ENCODE measurements around the gene PTPRT. TPM values are rescaled to one million over a fixed set of nuclear protein-coding genes. Genes with fewer than 3 reads are reported as not detected.

Gene PTPRT
- total and polyA plus RNA-seq, 2 of the 13 experiments (the other 11 are each of a cell fraction or from before 2014, with no cell fraction given): under 0.01 to 0.09 TPM

GRCh38 chr20:42559665-42560064, 630.0 kb downstream of the PTPRT start:
- Histone ChIP-seq H3K9ac (ENCODE audit: insufficient read depth, low read depth, low read length) (no peak overlapping the region), H3K4me2 (ENCODE audit: low read depth, low read length) (no peak overlapping the region), H3K27ac (ENCODE audit: extremely low read length, insufficient read depth, low read length) (no peak overlapping the region), H2AFZ (ENCODE audit: low read length) (no peak overlapping the region), H3K9me3 (ENCODE audit: low read length) (no peaks in the 10 kb centered on the region), H3K36me3 (replicated peaks in 1 of 2; ENCODE audit: control insufficient read depth in 1 of 2, insufficient read depth in 2 of 2, low read length in 2 of 2) (no peaks in the 10 kb centered on the region), H3K27me3 (ENCODE audit: control insufficient read depth in 1 of 2, insufficient read depth in 2 of 2, low read length in 2 of 2) (no peaks in the 10 kb centered on the region), H3K79me2 (ENCODE audit: insufficient read depth, low read length) (no peaks in the 10 kb centered on the region), H3K4me3 (replicated peaks in 1 of 3; ENCODE audit: insufficient read depth in 1 of 3, low read depth in 2 of 3, low read length in 3 of 3) (no peak overlapping the region), H4K20me1 (ENCODE audit: insufficient read depth, low read length) (no peaks in the 10 kb centered on the region), H3K4me1 (ENCODE audit: insufficient read depth, low read length) (no peaks in the 10 kb centered on the region)
- under 1% methylated on average over 4 of the region's 4 CpGs for whole genome bisulfite sequencing (ENCODE audit: low lambda C conversion rate)
- ChIA-PET POLR2A (no interaction called here), CTCF (ENCODE audit: low intra/inter-chr PET ratio, low total read pairs) (no interaction called here)
- no TSS peak for BruUV-seq (replicated peaks)
- DNase-seq (ENCODE audit: low spot score): no peak
- FAIRE-seq: no peak
- in situ Hi-C loops (cut with HindIII; ENCODE audit: extremely low pct_ligation_motif_present, low pct_unique_long_range_greater_than_20kb): no loop called here
- intact Hi-C loops (cut with micrococcal nuclease; ENCODE audit: unreplicated experiment): no loop called here
- no peak for ATAC-seq
- TF ChIP-seq MLX (CRISPR knock-in tag; IDR thresholded peaks at IDR 0.05): no peak
- TF ChIP-seq CCDC6 (CRISPR knock-in tag; IDR thresholded peaks at IDR 0.05): no peak
- no peak for TF ChIP-seq CHD2 (IDR thresholded peaks at IDR 0.05; ENCODE audit: low read depth, low read length)
- TF ChIP-seq, protein P1, sequence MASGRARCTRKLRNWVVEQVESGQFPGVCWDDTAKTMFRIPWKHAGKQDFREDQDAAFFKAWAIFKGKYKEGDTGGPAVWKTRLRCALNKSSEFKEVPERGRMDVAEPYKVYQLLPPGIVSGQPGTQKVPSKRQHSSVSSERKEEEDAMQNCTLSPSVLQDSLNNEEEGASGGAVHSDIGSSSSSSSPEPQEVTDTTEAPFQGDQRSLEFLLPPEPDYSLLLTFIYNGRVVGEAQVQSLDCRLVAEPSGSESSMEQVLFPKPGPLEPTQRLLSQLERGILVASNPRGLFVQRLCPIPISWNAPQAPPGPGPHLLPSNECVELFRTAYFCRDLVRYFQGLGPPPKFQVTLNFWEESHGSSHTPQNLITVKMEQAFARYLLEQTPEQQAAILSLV (CRISPR knock-in tag; IDR thresholded peaks at IDR 0.05; ENCODE audit: borderline replicate concordance): no peak
- no peak for TF ChIP-seq TBP (CRISPR knock-in tag; IDR thresholded peaks at IDR 0.05)
- TF ChIP-seq AKAP8 (CRISPR knock-in tag; IDR thresholded peaks at IDR 0.05): no peak
- no peak for TF ChIP-seq MIXL1 (CRISPR knock-in tag; IDR thresholded peaks at IDR 0.05)
- no peak for TF ChIP-seq KMT2A (CRISPR knock-in tag; IDR thresholded peaks at IDR 0.05)
- TF ChIP-seq ZNF354B (CRISPR knock-in tag; IDR thresholded peaks at IDR 0.05): no peak
- no peak for TF ChIP-seq FOXK2 (IDR thresholded peaks at IDR 0.05)
- no peak for TF ChIP-seq ZEB1 (IDR thresholded peaks at IDR 0.05; ENCODE audit: insufficient replicate concordance, low read depth)
- TF ChIP-seq, protein P2, sequence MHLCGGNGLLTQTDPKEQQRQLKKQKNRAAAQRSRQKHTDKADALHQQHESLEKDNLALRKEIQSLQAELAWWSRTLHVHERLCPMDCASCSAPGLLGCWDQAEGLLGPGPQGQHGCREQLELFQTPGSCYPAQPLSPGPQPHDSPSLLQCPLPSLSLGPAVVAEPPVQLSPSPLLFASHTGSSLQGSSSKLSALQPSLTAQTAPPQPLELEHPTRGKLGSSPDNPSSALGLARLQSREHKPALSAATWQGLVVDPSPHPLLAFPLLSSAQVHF (CRISPR knock-in tag; IDR thresholded peaks at IDR 0.05): no peak
- TF ChIP-seq ZNF672 (CRISPR knock-in tag; IDR thresholded peaks at IDR 0.05): no peak
- no peak for TF ChIP-seq ZNF441 (CRISPR knock-in tag; IDR thresholded peaks at IDR 0.05; ENCODE audit: borderline replicate concordance)
- no peak for TF ChIP-seq MIER2 (CRISPR knock-in tag; IDR thresholded peaks at IDR 0.05)
- no peak for TF ChIP-seq ZNF367 (CRISPR knock-in tag; IDR thresholded peaks at IDR 0.05; ENCODE audit: borderline replicate concordance)
- no peak for TF ChIP-seq SOX5 (CRISPR knock-in tag; IDR thresholded peaks at IDR 0.05; ENCODE audit: borderline replicate concordance)
- no peak for TF ChIP-seq ZNF567 (CRISPR knock-in tag; IDR thresholded peaks at IDR 0.05; ENCODE audit: borderline replicate concordance)
